Limb (tissue), 2 donors: ENCODE measurements around the gene SLC22A2.
"Not testable (repeated sequence)": the region's sequence is repeated elsewhere in the genome, so short reads cannot be mapped to it uniquely, and the experiment has no call there.

Source experiments
- DNase-seq, 2 donors: peaks; one replicate each; pipeline ENCODE4 v3.0.0-alpha.2; 2016; ENCODE audit errors: extremely low spot score in 2 of 2

SLC22A2 gene

DNA sequence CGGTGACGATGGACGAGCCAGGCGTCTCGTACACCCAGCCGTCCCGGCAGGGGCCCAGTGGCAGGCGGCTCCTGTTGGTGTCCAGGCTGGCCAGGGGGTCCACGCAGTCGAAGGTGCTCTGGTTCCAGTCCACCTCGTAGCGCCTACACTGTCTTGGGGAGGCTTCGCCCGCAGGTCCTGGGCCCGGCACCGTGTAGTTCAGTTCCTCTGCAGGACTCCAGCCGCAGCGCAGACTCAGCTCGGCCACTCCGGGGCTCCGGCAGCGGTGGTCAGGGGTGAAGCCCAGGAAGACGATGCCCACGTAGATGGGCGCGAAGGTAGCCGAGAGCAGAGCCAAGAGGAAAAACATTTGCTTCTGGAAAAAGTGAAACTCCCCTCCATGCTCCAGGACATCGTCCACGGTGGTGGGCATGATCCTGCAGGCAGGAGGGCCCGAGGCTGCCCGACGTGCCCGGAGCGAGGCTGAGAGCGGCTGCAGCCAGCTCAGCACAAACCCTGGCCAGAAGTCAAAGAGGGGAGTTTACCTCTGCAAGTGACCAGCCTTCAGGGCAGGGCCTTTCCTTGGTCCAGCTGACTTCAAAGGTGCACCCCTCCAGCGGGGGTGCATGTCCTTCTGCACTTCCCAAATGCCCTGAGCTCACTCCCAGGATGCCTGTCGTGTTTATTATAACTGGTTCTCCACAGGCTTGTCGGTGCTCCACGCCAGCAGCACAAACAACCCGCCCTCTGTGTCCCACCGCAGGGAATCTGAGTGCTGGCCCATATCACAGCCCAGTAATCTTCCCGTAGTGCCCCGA lies at the start of gene SLC22A2:
Gene SLC22A2 (minus strand): TSS at position 476 of the 797 bp plus-strand sequence. CDS start 64 bp downstream, at position 412.
- DNase-seq: no peak

GRCh38 chr6:160305926-160306713 lies 47.5 kb upstream of the SLC22A2 start:
- DNase-seq: no peak

GRCh38 chr6:160303806-160304205 lies 45.2 kb upstream of the SLC22A2 start:
- DNase-seq: no peak

DNA sequence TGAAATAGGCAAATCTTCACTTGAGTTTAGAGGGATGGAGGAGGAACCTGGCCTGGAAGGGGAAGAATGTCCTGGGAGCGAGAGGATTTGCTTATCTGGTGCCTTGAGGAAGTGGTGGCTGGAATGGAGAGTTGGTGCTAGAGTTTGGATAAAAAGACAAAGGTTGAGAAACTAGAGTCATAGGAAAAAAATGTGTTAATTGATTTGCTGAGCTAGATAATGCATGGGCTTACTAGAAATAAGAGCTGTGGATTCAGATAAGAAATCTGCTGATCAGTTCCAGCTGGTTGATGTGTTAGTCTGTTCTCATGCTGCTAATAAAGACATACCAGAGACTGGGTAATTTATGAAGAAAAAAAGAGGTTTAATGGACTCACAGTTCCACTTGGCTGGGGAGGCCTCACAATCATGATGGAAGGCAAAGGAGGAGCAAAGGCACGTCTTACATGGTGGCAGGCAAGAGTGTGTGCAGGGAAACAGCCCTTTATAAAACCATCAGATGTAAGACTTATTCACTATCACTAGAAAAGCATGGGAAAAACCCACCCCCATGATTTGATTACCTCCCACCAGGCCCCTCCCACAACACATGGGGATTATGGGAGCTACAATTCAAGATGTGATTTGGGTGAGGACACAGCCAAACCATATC lies 43.9 kb upstream of the SLC22A2 start:
- DNase-seq: not testable (repeated sequence)

- DNase-seq: peak in 1 of 2 donors; percentile 41
Observed at GRCh38 chr6:160301339-160301738, 42.7 kb upstream of the SLC22A2 start.

DNA sequence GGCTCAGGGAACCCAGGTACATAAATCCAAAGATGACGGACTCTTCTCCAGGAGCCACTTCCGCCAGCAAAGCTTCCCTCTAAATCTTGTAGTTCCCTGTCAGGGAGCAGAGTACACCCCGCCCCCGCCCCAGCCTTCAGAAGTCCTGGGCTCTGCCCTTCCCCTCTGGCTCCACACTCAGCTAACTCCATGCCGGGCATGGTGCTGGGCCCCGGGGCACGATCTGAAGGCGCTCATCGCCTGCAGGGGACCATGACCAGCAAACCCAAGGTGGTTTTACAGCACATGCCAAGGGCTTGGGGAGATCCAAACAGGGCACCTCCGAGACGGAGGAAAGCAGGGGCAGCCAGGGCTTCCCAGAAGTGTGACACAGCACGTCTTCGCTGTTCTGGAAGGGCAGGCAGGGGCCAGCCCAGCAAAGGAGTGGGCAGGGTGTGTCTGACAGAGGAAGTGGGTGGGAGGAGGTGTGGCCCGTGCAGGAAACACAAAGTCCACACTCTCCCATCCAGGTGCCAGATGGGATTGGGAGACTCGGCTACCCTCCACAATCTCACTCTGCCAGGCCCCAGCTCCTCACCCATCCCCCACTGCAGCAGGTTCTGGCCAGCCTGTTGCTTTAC lies 41.6 kb upstream of the SLC22A2 start:
- DNase-seq: no peak

GRCh38 chr6:160299559-160299958 lies 40.9 kb upstream of the SLC22A2 start:
- DNase-seq: no peak

DNA sequence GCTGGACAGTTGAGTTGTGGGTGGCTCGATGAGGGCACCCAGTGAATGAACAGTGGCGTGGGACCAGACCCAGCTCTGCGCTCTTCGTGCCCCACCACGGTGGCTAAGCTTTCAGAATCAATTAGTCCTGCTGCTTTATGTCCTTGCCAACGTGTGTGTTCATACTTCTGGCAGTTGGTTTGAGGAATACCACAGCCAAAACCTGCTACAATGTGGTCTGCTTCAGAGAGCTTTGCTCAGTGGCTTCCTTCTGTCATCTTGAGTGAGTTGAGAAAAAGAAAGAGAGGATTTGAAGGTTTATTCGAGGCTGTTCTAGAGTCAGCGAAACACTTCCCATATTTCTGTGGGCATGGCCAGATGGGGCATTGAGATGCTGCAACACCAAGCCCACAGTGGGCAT lies 39.5 kb upstream of the SLC22A2 start:
- DNase-seq: no peak

- no peak for DNase-seq
Observed at GRCh38 chr6:160297310-160297709, 38.7 kb upstream of the SLC22A2 start.

DNA sequence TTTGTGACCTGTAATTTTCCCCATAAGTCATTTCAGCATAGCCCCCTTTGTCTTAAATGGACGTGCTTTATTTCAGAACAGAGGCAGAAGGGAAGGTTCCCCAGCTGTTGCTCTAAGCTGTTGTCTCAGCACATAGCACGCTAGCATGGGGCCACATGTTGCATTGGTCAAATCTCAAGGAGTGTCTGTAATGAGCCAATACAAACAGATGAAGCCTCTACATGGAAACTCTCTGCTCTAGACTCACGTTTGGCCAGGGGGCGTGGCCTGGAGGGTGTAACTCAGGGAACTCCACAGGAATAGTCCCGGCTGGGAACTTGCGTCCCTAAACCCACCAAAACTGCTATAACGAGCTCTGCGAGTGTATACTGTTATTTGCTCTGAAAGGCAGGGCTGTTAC lies 35.2 kb upstream of the SLC22A2 start:
- DNase-seq: peak in 1 of 2 donors; percentile 61

DNA sequence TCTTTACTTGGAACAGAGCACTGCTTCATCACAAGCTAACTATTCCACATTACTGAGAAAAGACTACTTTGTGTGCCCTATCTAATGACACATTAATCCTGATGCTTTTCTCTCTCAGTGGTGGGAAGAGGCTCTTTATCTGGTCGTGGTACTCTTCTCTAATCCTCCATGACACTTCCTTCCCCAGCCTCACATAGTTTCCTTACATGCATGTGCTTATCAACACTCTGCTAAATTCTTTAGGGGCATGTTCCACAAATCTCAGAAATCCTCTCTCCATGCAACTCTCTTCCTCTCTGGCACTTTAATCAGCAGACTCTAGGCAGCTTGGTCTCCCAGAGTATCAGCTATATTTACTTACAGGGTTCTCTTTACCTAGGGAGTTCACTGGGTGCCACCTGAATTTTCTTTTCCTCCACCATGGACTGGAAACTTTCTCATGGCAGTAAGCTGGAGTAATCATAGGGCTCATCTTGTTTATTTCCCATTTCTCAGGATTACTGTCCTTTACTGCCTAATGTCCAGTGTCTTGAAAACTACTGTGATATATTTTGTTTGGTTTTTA lies 27.0 kb upstream of the SLC22A2 start:
- no peak for DNase-seq

GRCh38 chr6:160284575-160284974 lies 26.0 kb upstream of the SLC22A2 start:
- DNase-seq: no peak

DNA sequence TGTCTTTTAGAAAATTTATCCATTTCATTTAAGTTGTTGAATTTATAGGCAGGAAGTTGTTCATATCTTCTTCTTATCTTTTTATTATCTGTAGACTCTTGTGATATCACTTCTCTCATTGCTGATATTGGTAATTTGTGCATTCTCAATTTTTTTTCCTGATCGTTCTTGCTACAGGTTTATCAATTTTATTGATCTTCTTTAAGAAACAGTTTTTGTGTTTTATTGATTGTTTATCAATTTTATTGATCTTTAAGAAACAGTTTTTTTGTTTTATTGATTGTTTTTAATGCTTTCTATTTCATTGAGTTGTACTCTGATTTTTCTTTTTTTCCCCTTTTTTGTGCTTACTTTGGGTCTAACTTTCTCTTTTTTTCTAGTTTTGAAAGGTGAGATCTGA lies 23.8 kb upstream of the SLC22A2 start:
- DNase-seq: no peak

DNA sequence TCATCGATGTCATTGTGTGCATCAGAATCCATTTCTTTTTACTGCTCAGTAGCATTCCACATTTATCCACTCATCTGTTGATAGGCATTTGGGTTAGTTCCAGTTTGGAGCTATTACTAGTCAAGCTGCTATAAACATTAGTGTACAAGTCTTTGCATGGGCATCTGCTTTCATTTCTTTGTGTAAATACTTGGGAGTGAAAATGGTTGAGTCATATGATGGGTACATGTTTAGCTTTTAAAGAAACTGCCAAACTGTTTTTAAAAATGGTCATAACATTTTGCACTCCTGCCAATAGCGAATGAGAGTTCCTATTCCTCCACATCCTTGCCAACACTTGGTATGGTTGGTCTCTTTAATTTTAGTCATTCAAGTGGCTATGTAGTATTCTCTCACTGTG lies 21.2 kb upstream of the SLC22A2 start:
- DNase-seq: no peak

- no peak for DNase-seq
Observed at GRCh38 chr6:160278786-160279310, 20.2 kb upstream of the SLC22A2 start.

DNA sequence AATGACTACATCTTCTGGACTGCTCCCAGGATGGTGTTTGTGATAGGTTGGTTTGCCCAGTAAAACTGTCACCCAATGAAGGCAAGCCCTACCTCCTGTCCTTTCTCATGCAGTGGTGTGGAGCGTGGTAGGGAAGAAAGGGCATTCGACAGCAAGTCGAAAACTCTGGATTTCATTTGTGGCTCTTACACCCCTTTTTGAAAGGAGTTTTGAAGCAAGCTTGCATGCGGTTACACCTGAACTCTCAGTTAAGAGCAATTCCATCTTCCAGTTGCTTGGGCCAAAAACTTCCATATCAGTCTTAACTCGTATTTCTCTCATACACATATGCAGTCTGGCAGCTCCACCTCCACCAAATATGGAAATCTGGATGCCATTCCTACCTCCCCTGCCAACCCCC lies 19.7 kb upstream of the SLC22A2 start:
- DNase-seq: no peak

DNA sequence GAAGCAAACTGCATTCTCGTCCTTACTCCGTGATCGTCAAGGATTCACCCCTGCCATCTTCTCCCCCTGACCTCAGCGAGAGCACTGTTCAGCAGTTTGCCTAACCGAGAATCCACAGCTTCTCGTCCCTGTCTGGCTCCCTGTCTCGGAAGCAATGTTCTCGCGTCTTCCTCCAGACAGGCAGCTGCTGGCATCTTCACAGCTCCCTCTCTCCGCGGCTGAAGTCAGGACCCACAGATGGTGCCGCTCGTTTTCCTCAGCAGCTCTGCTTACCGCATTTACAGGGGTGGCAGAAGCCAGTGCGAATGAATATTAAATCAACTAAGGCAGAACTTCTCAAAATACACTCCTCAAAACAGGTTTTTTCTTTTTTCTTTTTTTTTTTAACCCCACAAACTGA lies 18.9 kb upstream of the SLC22A2 start:
- no peak for DNase-seq

DNA sequence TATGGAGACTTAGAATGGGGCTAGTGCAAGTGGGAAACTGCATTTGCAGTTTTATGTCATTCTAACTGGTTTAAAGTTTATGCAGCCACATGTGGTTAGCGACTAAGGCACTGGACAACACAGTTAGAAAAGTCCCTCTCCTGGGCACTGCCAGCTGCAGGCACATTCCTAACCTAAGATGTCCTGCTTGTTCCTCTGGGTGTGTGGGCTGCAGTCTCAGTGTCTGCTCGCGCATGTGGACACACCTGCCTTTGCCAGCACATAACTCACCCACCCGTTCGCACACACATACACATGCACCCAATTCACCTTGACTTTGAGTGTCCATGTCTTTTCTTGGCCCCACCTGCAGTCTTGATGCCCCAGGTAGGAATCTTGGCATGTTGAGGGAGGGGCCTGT lies 18.5 kb upstream of the SLC22A2 start:
- no peak for DNase-seq

GRCh38 chr6:160276126-160276525 lies 17.5 kb upstream of the SLC22A2 start:
- no peak for DNase-seq

- DNase-seq: no peak
Observed at GRCh38 chr6:160275511-160276003, 16.9 kb upstream of the SLC22A2 start.
